ENCODE results near the gene ZNF563. TPM values are rescaled to one million over a fixed set of nuclear protein-coding genes. Genes with fewer than 3 reads are reported as not detected.

Gene ZNF563
- total and polyA plus RNA-seq, 2 of the 8 experiments (the other 6 are each of a cell fraction or from before 2014, with no cell fraction given), result 0.91 to 2.3 TPM

- TF ChIP-seq, protein P1, sequence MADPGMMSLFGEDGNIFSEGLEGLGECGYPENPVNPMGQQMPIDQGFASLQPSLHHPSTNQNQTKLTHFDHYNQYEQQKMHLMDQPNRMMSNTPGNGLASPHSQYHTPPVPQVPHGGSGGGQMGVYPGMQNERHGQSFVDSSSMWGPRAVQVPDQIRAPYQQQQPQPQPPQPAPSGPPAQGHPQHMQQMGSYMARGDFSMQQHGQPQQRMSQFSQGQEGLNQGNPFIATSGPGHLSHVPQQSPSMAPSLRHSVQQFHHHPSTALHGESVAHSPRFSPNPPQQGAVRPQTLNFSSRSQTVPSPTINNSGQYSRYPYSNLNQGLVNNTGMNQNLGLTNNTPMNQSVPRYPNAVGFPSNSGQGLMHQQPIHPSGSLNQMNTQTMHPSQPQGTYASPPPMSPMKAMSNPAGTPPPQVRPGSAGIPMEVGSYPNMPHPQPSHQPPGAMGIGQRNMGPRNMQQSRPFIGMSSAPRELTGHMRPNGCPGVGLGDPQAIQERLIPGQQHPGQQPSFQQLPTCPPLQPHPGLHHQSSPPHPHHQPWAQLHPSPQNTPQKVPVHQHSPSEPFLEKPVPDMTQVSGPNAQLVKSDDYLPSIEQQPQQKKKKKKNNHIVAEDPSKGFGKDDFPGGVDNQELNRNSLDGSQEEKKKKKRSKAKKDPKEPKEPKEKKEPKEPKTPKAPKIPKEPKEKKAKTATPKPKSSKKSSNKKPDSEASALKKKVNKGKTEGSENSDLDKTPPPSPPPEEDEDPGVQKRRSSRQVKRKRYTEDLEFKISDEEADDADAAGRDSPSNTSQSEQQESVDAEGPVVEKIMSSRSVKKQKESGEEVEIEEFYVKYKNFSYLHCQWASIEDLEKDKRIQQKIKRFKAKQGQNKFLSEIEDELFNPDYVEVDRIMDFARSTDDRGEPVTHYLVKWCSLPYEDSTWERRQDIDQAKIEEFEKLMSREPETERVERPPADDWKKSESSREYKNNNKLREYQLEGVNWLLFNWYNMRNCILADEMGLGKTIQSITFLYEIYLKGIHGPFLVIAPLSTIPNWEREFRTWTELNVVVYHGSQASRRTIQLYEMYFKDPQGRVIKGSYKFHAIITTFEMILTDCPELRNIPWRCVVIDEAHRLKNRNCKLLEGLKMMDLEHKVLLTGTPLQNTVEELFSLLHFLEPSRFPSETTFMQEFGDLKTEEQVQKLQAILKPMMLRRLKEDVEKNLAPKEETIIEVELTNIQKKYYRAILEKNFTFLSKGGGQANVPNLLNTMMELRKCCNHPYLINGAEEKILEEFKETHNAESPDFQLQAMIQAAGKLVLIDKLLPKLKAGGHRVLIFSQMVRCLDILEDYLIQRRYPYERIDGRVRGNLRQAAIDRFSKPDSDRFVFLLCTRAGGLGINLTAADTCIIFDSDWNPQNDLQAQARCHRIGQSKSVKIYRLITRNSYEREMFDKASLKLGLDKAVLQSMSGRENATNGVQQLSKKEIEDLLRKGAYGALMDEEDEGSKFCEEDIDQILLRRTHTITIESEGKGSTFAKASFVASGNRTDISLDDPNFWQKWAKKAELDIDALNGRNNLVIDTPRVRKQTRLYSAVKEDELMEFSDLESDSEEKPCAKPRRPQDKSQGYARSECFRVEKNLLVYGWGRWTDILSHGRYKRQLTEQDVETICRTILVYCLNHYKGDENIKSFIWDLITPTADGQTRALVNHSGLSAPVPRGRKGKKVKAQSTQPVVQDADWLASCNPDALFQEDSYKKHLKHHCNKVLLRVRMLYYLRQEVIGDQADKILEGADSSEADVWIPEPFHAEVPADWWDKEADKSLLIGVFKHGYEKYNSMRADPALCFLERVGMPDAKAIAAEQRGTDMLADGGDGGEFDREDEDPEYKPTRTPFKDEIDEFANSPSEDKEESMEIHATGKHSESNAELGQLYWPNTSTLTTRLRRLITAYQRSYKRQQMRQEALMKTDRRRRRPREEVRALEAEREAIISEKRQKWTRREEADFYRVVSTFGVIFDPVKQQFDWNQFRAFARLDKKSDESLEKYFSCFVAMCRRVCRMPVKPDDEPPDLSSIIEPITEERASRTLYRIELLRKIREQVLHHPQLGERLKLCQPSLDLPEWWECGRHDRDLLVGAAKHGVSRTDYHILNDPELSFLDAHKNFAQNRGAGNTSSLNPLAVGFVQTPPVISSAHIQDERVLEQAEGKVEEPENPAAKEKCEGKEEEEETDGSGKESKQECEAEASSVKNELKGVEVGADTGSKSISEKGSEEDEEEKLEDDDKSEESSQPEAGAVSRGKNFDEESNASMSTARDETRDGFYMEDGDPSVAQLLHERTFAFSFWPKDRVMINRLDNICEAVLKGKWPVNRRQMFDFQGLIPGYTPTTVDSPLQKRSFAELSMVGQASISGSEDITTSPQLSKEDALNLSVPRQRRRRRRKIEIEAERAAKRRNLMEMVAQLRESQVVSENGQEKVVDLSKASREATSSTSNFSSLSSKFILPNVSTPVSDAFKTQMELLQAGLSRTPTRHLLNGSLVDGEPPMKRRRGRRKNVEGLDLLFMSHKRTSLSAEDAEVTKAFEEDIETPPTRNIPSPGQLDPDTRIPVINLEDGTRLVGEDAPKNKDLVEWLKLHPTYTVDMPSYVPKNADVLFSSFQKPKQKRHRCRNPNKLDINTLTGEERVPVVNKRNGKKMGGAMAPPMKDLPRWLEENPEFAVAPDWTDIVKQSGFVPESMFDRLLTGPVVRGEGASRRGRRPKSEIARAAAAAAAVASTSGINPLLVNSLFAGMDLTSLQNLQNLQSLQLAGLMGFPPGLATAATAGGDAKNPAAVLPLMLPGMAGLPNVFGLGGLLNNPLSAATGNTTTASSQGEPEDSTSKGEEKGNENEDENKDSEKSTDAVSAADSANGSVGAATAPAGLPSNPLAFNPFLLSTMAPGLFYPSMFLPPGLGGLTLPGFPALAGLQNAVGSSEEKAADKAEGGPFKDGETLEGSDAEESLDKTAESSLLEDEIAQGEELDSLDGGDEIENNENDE (IDR thresholded peaks at IDR 0.05; ENCODE audit: insufficient replicate concordance, low read length), result no peak
- TF ChIP-seq GABPA (IDR thresholded peaks at IDR 0.05; ENCODE audit: borderline replicate concordance, insufficient read depth, low read length) (peak; percentile 27; the same call in 1 of the 2 replicates), RAD21 (IDR thresholded peaks at IDR 0.05 in 1 of 2, conservative IDR thresholded peaks at IDR 0.05 in 1 of 2; ENCODE audit: low read depth in 2 of 2, low read length in 2 of 2) (no peak; a peak in 1 of 4 replicates), CEBPB (IDR thresholded peaks at IDR 0.05; ENCODE audit: low read depth, low read length) (no peak), ZNF274 (IDR thresholded peaks at IDR 0.05; ENCODE audit: borderline replicate concordance, extremely low read depth, low read length) (no peak), BRCA1 (IDR thresholded peaks at IDR 0.05; ENCODE audit: low read depth, low read length) (no peak), HDAC6 (IDR thresholded peaks at IDR 0.05; ENCODE audit: low read depth, low read length) (no peak)
- TF ChIP-seq, protein P2, sequence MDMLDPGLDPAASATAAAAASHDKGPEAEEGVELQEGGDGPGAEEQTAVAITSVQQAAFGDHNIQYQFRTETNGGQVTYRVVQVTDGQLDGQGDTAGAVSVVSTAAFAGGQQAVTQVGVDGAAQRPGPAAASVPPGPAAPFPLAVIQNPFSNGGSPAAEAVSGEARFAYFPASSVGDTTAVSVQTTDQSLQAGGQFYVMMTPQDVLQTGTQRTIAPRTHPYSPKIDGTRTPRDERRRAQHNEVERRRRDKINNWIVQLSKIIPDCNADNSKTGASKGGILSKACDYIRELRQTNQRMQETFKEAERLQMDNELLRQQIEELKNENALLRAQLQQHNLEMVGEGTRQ (IDR thresholded peaks at IDR 0.05; ENCODE audit: low read length), result no peak
Observed at GRCh38 chr19:12294249-12295158, 38.9 kb downstream of the ZNF563 start, which contains the start of gene ZNF44 (continued).
